Suprapubic skin (tissue), 4 donors: Measurements from ENCODE around the gene SUPT20HL2. TPM values are rescaled to one million over a fixed set of nuclear protein-coding genes. Genes with fewer than 3 reads are reported as not detected.

Experiments used
- DNase-seq, 2 donors: peaks; one replicate each; pipeline ENCODE4 v3.0.0-alpha.2; 2019; ENCODE audit warnings: low spot score in 2 of 2
- H3K27ac ChIP-seq: fragments of 200-600 bp; sonication (generic); one replicate; pipeline ENCODE4 v1.5.1; 2019
- H3K27me3 ChIP-seq: fragments of 200-600 bp; sonication (generic); one replicate; pipeline ENCODE4 v1.5.1; 2019
- H3K36me3 ChIP-seq: fragments of 200-600 bp; sonication (generic); one replicate; pipeline ENCODE4 v1.5.1; 2019
- H3K4me1 ChIP-seq: fragments of 200-600 bp; sonication (generic); one replicate; pipeline ENCODE4 v1.5.1; 2019
- H3K4me3 ChIP-seq: fragments of 200-600 bp; sonication (generic); one replicate; pipeline ENCODE4 v1.5.1; 2019; ENCODE audit warnings: mild to moderate bottlenecking
- H3K9me3 ChIP-seq: fragments of 200-600 bp; sonication (generic); one replicate; pipeline ENCODE4 v1.5.1; 2019
- CTCF ChIP-seq, 2 donors: fragments of 200-600 bp in 1 of 2; fragments of 450-650 bp in 1 of 2; sonication (generic) in 1 of 2; IDR thresholded peaks; one replicate each; pipeline ENCODE4 v1.5.1; 2016 to 2019; ENCODE audit warnings: antibody characterized with exemption in 2 of 2, mild to moderate bottlenecking in 1 of 2, moderate library complexity in 1 of 2
- EP300 ChIP-seq: sonication (generic); formaldehyde crosslinking; IDR thresholded peaks from one replicate; pipeline ENCODE4 v1.6.1; 2017; ENCODE audit warnings: antibody characterized with exemption
- POLR2A ChIP-seq, 2 donors: fragments of 450-650 bp; IDR thresholded peaks; one replicate each; pipeline ENCODE4 v1.6.1; 2017; ENCODE audit warnings: antibody characterized with exemption in 2 of 2, mild to moderate bottlenecking in 2 of 2, moderate library complexity in 2 of 2
- POLR2AphosphoS5 ChIP-seq, 3 donors: sonication (generic); formaldehyde crosslinking; IDR thresholded peaks; one replicate each; pipeline ENCODE4 v1.6.1; 2017; ENCODE audit warnings: antibody characterized with exemption in 3 of 3
- WGBS: methylation state at CpG from one replicate; pipeline ENCODE4 v1.1.5; 2018; 5-methylcytosine and 5-hydroxymethylcytosine counted together
- total RNA-seq, 4 donors: library from RNA; depleted of rRNA; stranded (reverse); fragments of >200 nt; gene quantifications; one replicate each; pipeline ENCODE4 v1.1.0, GENCODE V29; 2016

SUPT20HL2 gene
- total RNA-seq, 4 donors from 2014 or later = not detected

DNA sequence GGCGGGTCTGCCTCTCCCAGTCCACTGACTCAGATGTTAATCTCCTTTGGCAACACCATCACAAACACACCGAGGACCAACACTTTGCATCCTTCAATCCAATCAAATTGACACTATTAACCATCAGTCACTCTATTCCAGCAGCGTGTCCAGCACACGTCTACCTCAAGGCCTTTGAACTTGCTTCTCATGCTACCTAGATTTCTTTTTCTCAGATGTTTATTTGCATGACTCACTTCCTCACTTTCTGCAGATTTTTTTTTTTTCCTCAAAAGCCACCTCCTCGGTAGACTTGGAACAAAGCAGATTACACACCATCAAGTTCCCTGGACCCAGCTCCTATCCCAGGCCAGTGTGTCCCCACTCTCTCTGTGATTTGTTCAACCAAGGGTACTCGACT is 49.5 kb downstream of the SUPT20HL2 start:
- H3K27ac ChIP-seq = no peak overlapping the region
- no peaks in the 10 kb centered on the region for H3K4me1 ChIP-seq
- no peak for DNase-seq
- H3K9me3 ChIP-seq = no peaks in the 10 kb centered on the region
- no peaks in the 10 kb centered on the region for H3K36me3 ChIP-seq
- WGBS = 78% methylated on average over 6 of the region's 6 CpGs
- H3K27me3 ChIP-seq = no peaks in the 10 kb centered on the region
- TF ChIP-seq CTCF (IDR thresholded peaks at IDR 0.05) (no peak), POLR2A (IDR thresholded peaks at IDR 0.05) (no peak), POLR2AphosphoS5 (IDR thresholded peaks at IDR 0.05) (no peak), EP300 (no peak)
- H3K4me3 ChIP-seq = no peak overlapping the region

DNA sequence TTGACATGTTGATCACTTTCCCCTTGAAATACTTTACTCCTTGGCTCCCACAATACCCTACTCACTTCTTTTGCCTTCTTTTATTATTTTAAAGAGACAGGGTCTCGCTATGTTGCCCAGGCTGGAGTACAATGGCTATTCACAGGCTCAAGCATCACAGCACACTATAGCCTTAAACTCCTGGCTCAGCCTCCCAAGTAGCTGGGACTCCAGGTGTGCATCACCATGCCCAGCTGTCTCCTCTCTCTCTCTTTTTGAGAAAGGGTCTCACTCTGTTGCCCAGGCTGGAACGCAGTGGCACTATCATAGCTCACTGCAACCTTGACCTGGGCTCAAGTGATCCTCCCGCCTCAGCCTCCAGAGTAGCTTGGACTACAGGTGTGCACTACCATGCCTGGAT is 51.6 kb downstream of the SUPT20HL2 start:
- no peak for DNase-seq
- no peak overlapping the region for H3K27ac ChIP-seq
- TF ChIP-seq POLR2AphosphoS5 (IDR thresholded peaks at IDR 0.05) (no peak), CTCF (IDR thresholded peaks at IDR 0.05) (no peak), EP300 (no peak), POLR2A (IDR thresholded peaks at IDR 0.05) (no peak)
- no peaks in the 10 kb centered on the region for H3K4me1 ChIP-seq
- H3K36me3 ChIP-seq = no peaks in the 10 kb centered on the region
- no peaks in the 10 kb centered on the region for H3K9me3 ChIP-seq
- WGBS = 75% methylated on average over 3 of the region's 3 CpGs
- H3K27me3 ChIP-seq = no peaks in the 10 kb centered on the region
- no peak overlapping the region for H3K4me3 ChIP-seq

Other genes starting within 250 kb of the SUPT20HL2 start
- 10 to 100 TPM; 31.4 to 61.3 (median 45.0) TPM for gene ZFX, start 164.3 kb downstream of the SUPT20HL2 start, total RNA-seq
- gene SUPT20HL1, start 46.6 kb upstream of the SUPT20HL2 start, total RNA-seq = not detected
- 10 to 100 TPM; 39.7 to 83.0 (median 60.2) TPM for gene PDK3, start 151.2 kb upstream of the SUPT20HL2 start, total RNA-seq